GM12892 (cell line): ENCODE results near the gene CCNJL.

Source experiments
- DNase-seq: peaks from one replicate; pipeline ENCODE4 v3.0.0; 2011; ENCODE audit not compliant: insufficient read length
- FAIRE-seq: peaks from 2 replicates; lab custom pipeline; 2011; peaks lifted over from hg19 to GRCh38; lab: Jason Lieb, UNC
- POLR2A ChIP-seq: IDR thresholded peaks from 2 replicates; pipeline ENCODE4 v1.6.1; 2011; ENCODE audit warnings: low read depth, low read length, control low read depth
- POLR2AphosphoS5 ChIP-seq: IDR thresholded peaks from 2 replicates; pipeline ENCODE4 v1.6.1; 2011; ENCODE audit warnings: low read depth, low read length, control low read depth
- TAF1 ChIP-seq: IDR thresholded peaks from 2 replicates; pipeline ENCODE4 v1.6.1; 2011; ENCODE audit warnings: low read depth, mild to moderate bottlenecking, control low read depth, low read length, borderline replicate concordance

CCNJL gene

DNA sequence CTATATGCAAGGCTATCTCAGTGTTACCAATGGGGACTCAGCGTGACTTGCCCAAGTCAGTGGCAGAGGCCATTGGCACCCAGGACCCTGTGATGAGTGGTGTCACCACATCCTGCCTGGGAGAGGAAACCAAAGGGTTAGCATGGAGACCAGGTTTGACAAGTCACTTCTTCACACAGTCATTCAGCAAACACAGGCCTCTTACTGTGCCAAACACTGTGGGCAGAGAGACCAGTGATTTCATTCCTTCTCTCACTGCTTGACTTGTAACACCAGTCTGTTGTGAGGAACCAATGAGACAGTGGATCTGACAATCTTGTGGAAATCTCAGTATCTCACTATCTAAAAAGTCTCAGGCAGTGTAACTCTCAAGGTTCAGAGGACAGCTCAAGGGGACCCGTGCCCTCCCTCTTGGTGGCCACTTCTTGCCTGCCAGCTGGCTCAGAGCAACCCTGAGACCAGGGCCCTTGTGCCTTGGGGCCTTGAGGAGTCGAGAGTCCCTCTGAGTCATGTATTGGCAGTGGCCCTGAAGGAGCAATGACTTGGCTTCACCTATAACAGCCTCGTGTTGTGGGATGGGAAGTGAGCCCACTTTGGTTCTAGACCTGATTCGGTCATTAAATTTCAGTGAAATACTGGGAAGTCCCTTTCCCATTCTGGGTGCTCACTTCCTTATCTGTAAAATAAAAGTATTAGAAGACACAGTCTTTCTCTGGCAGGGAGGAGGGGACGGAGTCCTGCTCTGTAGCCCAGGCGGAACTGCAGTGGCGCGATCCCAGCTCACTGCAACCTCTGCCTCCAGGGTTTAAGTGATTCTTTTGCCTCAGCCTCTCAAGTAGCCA is 81.5 kb downstream of the CCNJL start:
- FAIRE-seq (peak; percentile 76), DNase-seq (no peak)
- no peak for TF ChIP-seq TAF1
- no peak for TF ChIP-seq POLR2AphosphoS5
- no peak for TF ChIP-seq POLR2A

DNA sequence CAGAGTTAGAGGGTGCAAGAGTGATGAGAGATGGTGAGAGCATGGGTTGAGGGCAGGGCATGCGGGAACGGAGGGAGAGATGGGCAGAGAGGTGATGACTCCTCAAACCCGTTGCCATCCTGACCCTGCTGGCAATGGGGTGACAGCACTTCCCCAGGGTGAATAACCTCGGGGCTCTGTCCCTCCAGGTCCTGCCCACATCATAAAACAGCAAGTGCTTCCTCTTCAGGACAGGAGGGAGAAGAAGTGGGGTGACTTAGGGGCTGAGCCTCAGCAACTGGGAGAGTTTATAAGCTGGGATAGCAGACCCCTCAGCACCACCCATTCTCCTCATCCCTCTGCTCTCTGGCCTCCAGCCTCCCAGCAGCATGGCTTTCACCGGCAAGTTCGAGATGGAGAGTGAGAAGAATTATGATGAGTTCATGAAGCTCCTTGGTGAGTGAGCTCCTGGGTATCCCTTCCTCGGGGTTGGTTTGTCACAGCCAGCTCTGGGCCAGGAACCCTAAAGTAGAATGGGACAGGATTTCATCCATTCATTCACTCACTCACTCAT is 83.1 kb downstream of the CCNJL start, which contains the start of gene FABP6:
Gene FABP6 (plus strand): TSS at position 317 of the 553 bp plus-strand sequence. CDS start 52 bp downstream, at position 369.
- DNase-seq (no peak), FAIRE-seq (no peak)
- no peak for TF ChIP-seq TAF1
- no peak for TF ChIP-seq POLR2AphosphoS5
- TF ChIP-seq POLR2A = no peak

DNA sequence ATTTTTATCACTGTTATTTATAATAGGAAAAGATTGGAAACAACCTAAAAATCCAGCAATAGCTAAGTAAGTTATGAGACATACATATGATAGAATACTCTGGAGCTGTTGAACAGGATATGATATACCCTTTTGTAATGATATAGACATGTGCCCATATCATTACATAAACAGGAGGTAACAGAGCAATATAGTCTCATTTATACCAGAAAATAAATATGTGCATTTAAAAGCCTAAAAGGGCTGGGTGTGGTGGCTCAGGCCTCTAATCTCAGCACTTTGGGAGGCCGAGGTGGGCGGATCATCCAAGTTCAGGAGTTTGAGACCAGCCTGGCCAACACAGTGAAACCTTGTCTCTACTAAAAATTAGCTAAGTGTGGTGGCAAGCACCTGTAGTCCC is 85.4 kb downstream of the CCNJL start:
- FAIRE-seq (no peak), DNase-seq (no peak)
- TF ChIP-seq POLR2A (no peak), POLR2AphosphoS5 (no peak), TAF1 (no peak)

- TF ChIP-seq POLR2AphosphoS5 (no peak), TAF1 (no peak), POLR2A (no peak)
- no peak for DNase-seq
- FAIRE-seq = peak; percentile 68
These were observed 91.3 kb downstream of the CCNJL start for GRCh38 chr5:160221082-160221481.

- TF ChIP-seq TAF1 (no peak), POLR2A (no peak), POLR2AphosphoS5 (no peak)
- FAIRE-seq (peak; percentile 33), DNase-seq (no peak)
These were observed 93.0 kb downstream of the CCNJL start for GRCh38 chr5:160219356-160219755.

GRCh38 chr5:160213537-160213936 is 98.8 kb downstream of the CCNJL start:
- no peak for DNase-seq
- no peak for FAIRE-seq
- no peak for TF ChIP-seq POLR2A
- TF ChIP-seq POLR2AphosphoS5 = no peak
- TF ChIP-seq TAF1 = no peak

GRCh38 chr5:160211352-160211751 is 101.0 kb downstream of the CCNJL start:
- TF ChIP-seq TAF1 (no peak), POLR2AphosphoS5 (no peak), POLR2A (no peak)
- DNase-seq = no peak
- no peak for FAIRE-seq

- no peak for FAIRE-seq
- DNase-seq = no peak
- no peak for TF ChIP-seq POLR2A
- no peak for TF ChIP-seq TAF1
- TF ChIP-seq POLR2AphosphoS5 = no peak
These were observed 101.8 kb downstream of the CCNJL start for GRCh38 chr5:160210606-160211005.

DNA sequence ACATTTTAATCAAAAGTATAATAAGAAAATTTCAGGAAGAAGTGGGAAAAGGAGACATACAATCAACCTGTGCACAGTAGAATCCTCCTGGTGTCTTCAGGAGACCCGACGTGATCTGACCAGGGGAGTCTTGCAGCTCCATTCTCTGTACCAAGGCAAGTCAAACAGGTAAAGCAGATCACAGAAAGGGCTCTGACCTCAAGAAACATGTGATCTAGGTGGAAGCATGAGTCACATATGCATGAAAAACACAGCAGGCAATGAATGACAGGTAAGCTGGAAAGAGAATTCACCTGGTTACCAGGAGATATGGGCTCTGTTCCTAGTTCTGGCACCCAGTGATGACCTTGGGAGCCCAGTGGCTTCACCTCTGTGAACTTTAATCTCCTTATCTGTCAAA is 102.4 kb downstream of the CCNJL start:
- no peak for DNase-seq
- TF ChIP-seq TAF1 = no peak
- no peak for TF ChIP-seq POLR2A
- no peak for TF ChIP-seq POLR2AphosphoS5
- no peak for FAIRE-seq

DNA sequence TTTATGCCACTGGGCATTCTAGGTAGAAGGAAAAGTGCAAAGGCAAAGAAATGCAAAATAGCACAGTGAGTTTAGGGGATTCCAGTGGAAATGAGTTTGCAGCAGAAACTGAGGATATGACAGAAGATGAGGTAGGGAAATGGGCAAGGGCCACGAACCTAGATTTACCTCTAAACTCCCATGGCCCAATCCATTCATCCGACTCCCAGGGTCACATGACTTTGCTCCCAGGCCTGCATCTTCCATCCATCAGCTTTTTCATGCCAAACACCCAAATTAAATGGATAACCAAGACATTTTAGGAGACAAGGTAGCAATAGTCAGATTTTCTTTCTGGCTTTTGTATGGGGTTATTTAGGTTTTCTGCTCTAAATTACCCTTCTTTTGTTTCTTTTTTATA is 105.3 kb downstream of the CCNJL start:
- FAIRE-seq = no peak
- TF ChIP-seq TAF1 = no peak
- no peak for TF ChIP-seq POLR2AphosphoS5
- TF ChIP-seq POLR2A = no peak
- no peak for DNase-seq
